NCI-H510A treated with DMSO at 0.1 percent for 48 hours (cell line): ENCODE data around the gene GSN.

Experiments used
- DNase-seq: peaks from one replicate; lab custom pipeline; 2025; lab: John Stamatoyannopoulos, UW

GSN gene

GRCh38 chr9:121323449-121324151 is 55.6 kb downstream of the GSN start:
- no peak for DNase-seq

- DNase-seq: no peak
These were observed 56.4 kb downstream of the GSN start for GRCh38 chr9:121324316-121324715.

GRCh38 chr9:121324755-121325154 is 56.8 kb downstream of the GSN start:
- no peak for DNase-seq

- DNase-seq: no peak
These were observed 57.4 kb downstream of the GSN start for GRCh38 chr9:121325387-121325786.

- DNase-seq: no peak
These were observed 58.3 kb downstream of the GSN start for GRCh38 chr9:121326130-121326838.

GRCh38 chr9:121326901-121327613 is 59.1 kb downstream of the GSN start:
- no peak for DNase-seq

- no peak for DNase-seq
These were observed 60.5 kb downstream of the GSN start for GRCh38 chr9:121328476-121328875.

- no peak for DNase-seq
These were observed 61.1 kb downstream of the GSN start for GRCh38 chr9:121328876-121329681.

GRCh38 chr9:121331549-121331948 is 63.6 kb downstream of the GSN start:
- DNase-seq: no peak

GRCh38 chr9:121331992-121332685 is 64.2 kb downstream of the GSN start:
- no peak for DNase-seq

GRCh38 chr9:121333950-121334773 is 66.2 kb downstream of the GSN start:
- DNase-seq: no peak

GRCh38 chr9:121336665-121337064 is 68.7 kb downstream of the GSN start:
- DNase-seq: no peak

GRCh38 chr9:121339437-121339836 is 71.5 kb downstream of the GSN start:
- DNase-seq: no peak

- no peak for DNase-seq
These were observed 72.9 kb downstream of the GSN start for GRCh38 chr9:121340676-121341392.

GRCh38 chr9:121344184-121344583 is 76.2 kb downstream of the GSN start:
- DNase-seq: no peak

GRCh38 chr9:121345070-121345469 is 77.1 kb downstream of the GSN start:
- no peak for DNase-seq

- no peak for DNase-seq
These were observed 80.3 kb downstream of the GSN start for GRCh38 chr9:121348221-121348620.

- DNase-seq: no peak
These were observed 81.0 kb downstream of the GSN start for GRCh38 chr9:121349009-121349408.

- no peak for DNase-seq
These were observed 82.1 kb downstream of the GSN start for GRCh38 chr9:121350036-121350435.

GRCh38 chr9:121350993-121351561 is 83.1 kb downstream of the GSN start:
- no peak for DNase-seq
